Measurements from ENCODE around the gene AHNAK2.
"Not testable (repeated sequence)": the region's sequence is repeated elsewhere in the genome, so short reads cannot be mapped to it uniquely, and the experiment has no call there.

Gene AHNAK2

GRCh38 chr14:104977681-104978653 lies at the start of gene AHNAK2:
Gene AHNAK2, minus strand, starts transcription at chr14:104978374. Its CDS starts 137 bp downstream, at chr14:104978237.
- Histone ChIP-seq H3K36me3 (ENCODE audit: control insufficient read depth, insufficient read depth, low read length) (no peaks in the 10 kb centered on the region), H3K4me3 (ENCODE audit: low read depth, low read length) (peak within 1 kb of the TSS; percentile 73), H3K4me1 (ENCODE audit: control insufficient read depth, insufficient read depth, low read length) (no peaks in the 10 kb centered on the region), H3K9ac (ENCODE audit: low read depth, low read length) (peak within 1 kb of the TSS; percentile 47), H3K27me3 (ENCODE audit: control insufficient read depth, insufficient read depth, low read length) (peaks cover 28% of the 10 kb centered on the region), H3K9me3 (ENCODE audit: control insufficient read depth, insufficient read depth, low read length) (no peaks in the 10 kb centered on the region)

- not testable (repeated sequence) for H3K9me3 ChIP-seq (ENCODE audit: control insufficient read depth, insufficient read depth, low read length); H3K4me1 ChIP-seq (ENCODE audit: control insufficient read depth, insufficient read depth, low read length); H3K9ac ChIP-seq (ENCODE audit: low read depth, low read length); H3K27me3 ChIP-seq (ENCODE audit: control insufficient read depth, insufficient read depth, low read length); H3K4me3 ChIP-seq (ENCODE audit: low read depth, low read length); H3K36me3 ChIP-seq (ENCODE audit: control insufficient read depth, insufficient read depth, low read length)
These were observed 49.5 kb upstream of the AHNAK2 start for GRCh38 chr14:105027718-105028117.

- Histone ChIP-seq H3K9me3 (ENCODE audit: control insufficient read depth, insufficient read depth, low read length) (no peaks in the 10 kb centered on the region), H3K4me1 (ENCODE audit: control insufficient read depth, insufficient read depth, low read length) (peaks cover 4% of the 10 kb centered on the region), H3K27me3 (ENCODE audit: control insufficient read depth, insufficient read depth, low read length) (no peaks in the 10 kb centered on the region), H3K4me3 (ENCODE audit: low read depth, low read length) (no peak overlapping the region), H3K9ac (ENCODE audit: low read depth, low read length) (no peak overlapping the region), H3K36me3 (ENCODE audit: control insufficient read depth, insufficient read depth, low read length) (no peaks in the 10 kb centered on the region)
These were observed 48.8 kb upstream of the AHNAK2 start for GRCh38 chr14:105026802-105027563.

- Histone ChIP-seq H3K4me1 (ENCODE audit: control insufficient read depth, insufficient read depth, low read length) (peaks cover 4% of the 10 kb centered on the region), H3K9me3 (ENCODE audit: control insufficient read depth, insufficient read depth, low read length) (no peaks in the 10 kb centered on the region), H3K9ac (ENCODE audit: low read depth, low read length) (no peak overlapping the region), H3K27me3 (ENCODE audit: control insufficient read depth, insufficient read depth, low read length) (no peaks in the 10 kb centered on the region), H3K4me3 (ENCODE audit: low read depth, low read length) (no peak overlapping the region), H3K36me3 (ENCODE audit: control insufficient read depth, insufficient read depth, low read length) (no peaks in the 10 kb centered on the region)
These were observed 48.0 kb upstream of the AHNAK2 start for GRCh38 chr14:105026033-105026785.

GRCh38 chr14:105025429-105025828 lies 47.3 kb upstream of the AHNAK2 start:
- Histone ChIP-seq H3K4me3 (ENCODE audit: low read depth, low read length) (no peak overlapping the region), H3K36me3 (ENCODE audit: control insufficient read depth, insufficient read depth, low read length) (peaks cover 2% of the 10 kb centered on the region), H3K9ac (ENCODE audit: low read depth, low read length) (no peak overlapping the region)

GRCh38 chr14:105023791-105024480 lies 45.8 kb upstream of the AHNAK2 start:
- peaks cover 7% of the 10 kb centered on the region for H3K36me3 ChIP-seq (ENCODE audit: control insufficient read depth, insufficient read depth, low read length)
- peaks cover 4% of the 10 kb centered on the region for H3K4me1 ChIP-seq (ENCODE audit: control insufficient read depth, insufficient read depth, low read length)
- H3K9ac ChIP-seq (ENCODE audit: low read depth, low read length), result peak overlapping the region; percentile 37
- no peak overlapping the region for H3K4me3 ChIP-seq (ENCODE audit: low read depth, low read length)
- no peaks in the 10 kb centered on the region for H3K27me3 ChIP-seq (ENCODE audit: control insufficient read depth, insufficient read depth, low read length)
- no peaks in the 10 kb centered on the region for H3K9me3 ChIP-seq (ENCODE audit: control insufficient read depth, insufficient read depth, low read length)

More at GRCh38 chr14:105025429-105025828, 47.3 kb upstream of the AHNAK2 start:
- Histone ChIP-seq H3K27me3 (ENCODE audit: control insufficient read depth, insufficient read depth, low read length) (no peaks in the 10 kb centered on the region), H3K9me3 (ENCODE audit: control insufficient read depth, insufficient read depth, low read length) (no peaks in the 10 kb centered on the region), H3K4me1 (ENCODE audit: control insufficient read depth, insufficient read depth, low read length) (peaks cover 4% of the 10 kb centered on the region)

GRCh38 chr14:105023144-105023543 lies 45.0 kb upstream of the AHNAK2 start:
- Histone ChIP-seq H3K27me3 (ENCODE audit: control insufficient read depth, insufficient read depth, low read length) (no peaks in the 10 kb centered on the region), H3K36me3 (ENCODE audit: control insufficient read depth, insufficient read depth, low read length) (peaks cover 7% of the 10 kb centered on the region), H3K9ac (ENCODE audit: low read depth, low read length) (no peak overlapping the region), H3K4me1 (ENCODE audit: control insufficient read depth, insufficient read depth, low read length) (peaks cover 4% of the 10 kb centered on the region), H3K4me3 (ENCODE audit: low read depth, low read length) (no peak overlapping the region), H3K9me3 (ENCODE audit: control insufficient read depth, insufficient read depth, low read length) (no peaks in the 10 kb centered on the region)

- H3K27me3 ChIP-seq (ENCODE audit: control insufficient read depth, insufficient read depth, low read length), result no peaks in the 10 kb centered on the region
- H3K4me3 ChIP-seq (ENCODE audit: low read depth, low read length), result peak overlapping the region; percentile 85
- no peaks in the 10 kb centered on the region for H3K9me3 ChIP-seq (ENCODE audit: control insufficient read depth, insufficient read depth, low read length)
- H3K36me3 ChIP-seq (ENCODE audit: control insufficient read depth, insufficient read depth, low read length), result peaks cover 7% of the 10 kb centered on the region
- H3K4me1 ChIP-seq (ENCODE audit: control insufficient read depth, insufficient read depth, low read length), result peaks cover 4% of the 10 kb centered on the region
- H3K9ac ChIP-seq (ENCODE audit: low read depth, low read length), result no peak overlapping the region
These were observed 44.1 kb upstream of the AHNAK2 start for GRCh38 chr14:105022276-105022670.

GRCh38 chr14:105021656-105022275 lies 43.6 kb upstream of the AHNAK2 start:
- Histone ChIP-seq H3K27me3 (ENCODE audit: control insufficient read depth, insufficient read depth, low read length) (no peaks in the 10 kb centered on the region), H3K4me3 (ENCODE audit: low read depth, low read length) (peak overlapping the region; percentile 85), H3K36me3 (ENCODE audit: control insufficient read depth, insufficient read depth, low read length) (peaks cover 7% of the 10 kb centered on the region), H3K9ac (ENCODE audit: low read depth, low read length) (peak overlapping the region; percentile 87), H3K4me1 (ENCODE audit: control insufficient read depth, insufficient read depth, low read length) (peaks cover 4% of the 10 kb centered on the region), H3K9me3 (ENCODE audit: control insufficient read depth, insufficient read depth, low read length) (no peaks in the 10 kb centered on the region)

GRCh38 chr14:105020815-105021655 lies 42.9 kb upstream of the AHNAK2 start, which contains the start of gene CDCA4:
Gene CDCA4, minus strand, starts transcription at chr14:105021083. Its CDS starts 9,154 bp downstream, at chr14:105011929.
- Histone ChIP-seq H3K4me1 (ENCODE audit: control insufficient read depth, insufficient read depth, low read length) (peaks cover 6% of the 10 kb centered on the region), H3K9ac (ENCODE audit: low read depth, low read length) (peak within 1 kb of the TSS; percentile 89), H3K27me3 (ENCODE audit: control insufficient read depth, insufficient read depth, low read length) (no peaks in the 10 kb centered on the region), H3K9me3 (ENCODE audit: control insufficient read depth, insufficient read depth, low read length) (no peaks in the 10 kb centered on the region), H3K36me3 (ENCODE audit: control insufficient read depth, insufficient read depth, low read length) (peaks cover 7% of the 10 kb centered on the region), H3K4me3 (ENCODE audit: low read depth, low read length) (peak within 1 kb of the TSS; percentile 96)
